ENCODE measurements around the gene DNAI2.

DNA sequence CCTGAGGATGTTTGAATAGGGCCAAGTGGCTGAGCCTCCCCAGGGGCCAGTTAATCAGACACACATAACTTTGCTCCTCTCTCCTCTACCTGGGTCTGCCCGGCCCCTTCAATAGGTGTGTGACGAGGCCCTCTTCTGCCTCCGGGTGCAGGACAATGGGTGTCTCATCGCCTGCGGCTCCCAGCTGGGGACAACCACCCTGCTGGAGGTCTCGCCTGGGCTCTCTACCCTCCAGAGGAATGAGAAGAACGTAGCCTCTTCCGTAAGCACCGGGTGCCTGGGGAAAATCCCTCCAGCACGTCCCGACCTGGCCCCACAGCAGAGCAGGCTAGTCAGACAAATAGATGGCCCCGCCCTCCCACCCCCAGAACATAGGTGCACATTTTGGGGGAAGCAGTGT lies 35.9 kb downstream of the DNAI2 start:
- TF ChIP-seq POLR2A (IDR thresholded peaks at IDR 0.05): no peak
- TF ChIP-seq, protein P1, sequence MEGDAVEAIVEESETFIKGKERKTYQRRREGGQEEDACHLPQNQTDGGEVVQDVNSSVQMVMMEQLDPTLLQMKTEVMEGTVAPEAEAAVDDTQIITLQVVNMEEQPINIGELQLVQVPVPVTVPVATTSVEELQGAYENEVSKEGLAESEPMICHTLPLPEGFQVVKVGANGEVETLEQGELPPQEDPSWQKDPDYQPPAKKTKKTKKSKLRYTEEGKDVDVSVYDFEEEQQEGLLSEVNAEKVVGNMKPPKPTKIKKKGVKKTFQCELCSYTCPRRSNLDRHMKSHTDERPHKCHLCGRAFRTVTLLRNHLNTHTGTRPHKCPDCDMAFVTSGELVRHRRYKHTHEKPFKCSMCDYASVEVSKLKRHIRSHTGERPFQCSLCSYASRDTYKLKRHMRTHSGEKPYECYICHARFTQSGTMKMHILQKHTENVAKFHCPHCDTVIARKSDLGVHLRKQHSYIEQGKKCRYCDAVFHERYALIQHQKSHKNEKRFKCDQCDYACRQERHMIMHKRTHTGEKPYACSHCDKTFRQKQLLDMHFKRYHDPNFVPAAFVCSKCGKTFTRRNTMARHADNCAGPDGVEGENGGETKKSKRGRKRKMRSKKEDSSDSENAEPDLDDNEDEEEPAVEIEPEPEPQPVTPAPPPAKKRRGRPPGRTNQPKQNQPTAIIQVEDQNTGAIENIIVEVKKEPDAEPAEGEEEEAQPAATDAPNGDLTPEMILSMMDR (IDR thresholded peaks at IDR 0.05 in 4 of 5, conservative IDR thresholded peaks at IDR 0.05 in 1 of 5): no peak
